Neutrophil (primary cell): Measurements from ENCODE around the gene VPS18.

Source experiments
- H3K27ac ChIP-seq: fragments of 200-600 bp; sonication (generic); 2 replicates; pipeline ENCODE4 v1.5.1; 2016; ENCODE audit warnings: mild to moderate bottlenecking, moderate library complexity
- H3K27me3 ChIP-seq: fragments of 200-600 bp; sonication (generic); 2 replicates; pipeline ENCODE4 v1.6.0; 2016; ENCODE audit warnings: mild to moderate bottlenecking
- H3K36me3 ChIP-seq: fragments of 200-600 bp; sonication (generic); 2 replicates; pipeline ENCODE4 v1.5.1; 2017
- H3K4me1 ChIP-seq, 2 experiments: fragments of 200-600 bp in 1 of 2; sonication (generic) in 1 of 2; 1 replicate in 1 of 2; 2 replicates in 1 of 2; pipeline versions ENCODE4 v1.5.1 to v1.6.1; 2013 to 2016; ENCODE audit warnings: low read depth in 1 of 2, low read length in 1 of 2, mild to moderate bottlenecking in 1 of 2, moderate library complexity in 1 of 2; ENCODE audit not compliant: control insufficient read depth in 1 of 2, insufficient read depth in 1 of 2
- H3K4me3 ChIP-seq, 2 experiments: fragments of 200-600 bp in 1 of 2; sonication (generic) in 1 of 2; 1 replicate in 1 of 2; 2 replicates in 1 of 2; pipeline ENCODE4 v1.5.1; 2013 to 2016; ENCODE audit warnings: low read depth in 1 of 2, low read length in 1 of 2, mild to moderate bottlenecking in 1 of 2, moderate library complexity in 1 of 2
- H3K9me3 ChIP-seq: fragments of 200-600 bp; sonication (generic); 2 replicates; pipeline ENCODE4 v1.5.1; 2016
- TF ChIP-seq, protein P1 (sequence below): fragments of 200-600 bp; sonication (generic); IDR thresholded peaks from 2 replicates; pipeline ENCODE4 v1.5.1; 2016; ENCODE audit warnings: antibody characterized with exemption

Gene VPS18

DNA sequence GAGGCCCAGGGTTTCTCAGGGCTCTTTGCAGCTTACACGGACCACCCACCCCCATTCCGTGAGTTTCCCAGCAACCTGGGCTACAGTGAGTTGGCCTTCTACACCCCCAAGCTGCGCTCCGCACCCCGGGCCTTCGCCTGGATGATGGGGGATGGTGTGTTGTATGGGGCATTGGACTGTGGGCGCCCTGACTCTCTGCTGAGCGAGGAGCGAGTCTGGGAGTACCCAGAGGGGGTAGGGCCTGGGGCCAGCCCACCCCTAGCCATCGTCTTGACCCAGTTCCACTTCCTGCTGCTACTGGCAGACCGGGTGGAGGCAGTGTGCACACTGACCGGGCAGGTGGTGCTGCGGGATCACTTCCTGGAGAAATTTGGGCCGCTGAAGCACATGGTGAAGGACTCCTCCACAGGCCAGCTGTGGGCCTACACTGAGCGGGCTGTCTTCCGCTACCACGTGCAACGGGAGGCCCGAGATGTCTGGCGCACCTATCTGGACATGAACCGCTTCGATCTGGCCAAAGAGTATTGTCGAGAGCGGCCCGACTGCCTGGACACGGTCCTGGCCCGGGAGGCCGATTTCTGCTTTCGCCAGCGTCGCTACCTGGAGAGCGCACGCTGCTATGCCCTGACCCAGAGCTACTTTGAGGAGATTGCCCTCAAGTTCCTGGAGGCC is 5.4 kb downstream of the VPS18 start:
- Histone ChIP-seq H3K9me3 (no peaks in the 10 kb centered on the region), H3K4me3 (no peak overlapping the region), H3K27me3 (no peaks in the 10 kb centered on the region), H3K27ac (peak overlapping the region; percentile 98), H3K4me1 (peaks cover 60 to 71% of the 10 kb centered on the region in 2 experiments), H3K36me3 (peaks cover 62% of the 10 kb centered on the region)
- TF ChIP-seq, protein P1, sequence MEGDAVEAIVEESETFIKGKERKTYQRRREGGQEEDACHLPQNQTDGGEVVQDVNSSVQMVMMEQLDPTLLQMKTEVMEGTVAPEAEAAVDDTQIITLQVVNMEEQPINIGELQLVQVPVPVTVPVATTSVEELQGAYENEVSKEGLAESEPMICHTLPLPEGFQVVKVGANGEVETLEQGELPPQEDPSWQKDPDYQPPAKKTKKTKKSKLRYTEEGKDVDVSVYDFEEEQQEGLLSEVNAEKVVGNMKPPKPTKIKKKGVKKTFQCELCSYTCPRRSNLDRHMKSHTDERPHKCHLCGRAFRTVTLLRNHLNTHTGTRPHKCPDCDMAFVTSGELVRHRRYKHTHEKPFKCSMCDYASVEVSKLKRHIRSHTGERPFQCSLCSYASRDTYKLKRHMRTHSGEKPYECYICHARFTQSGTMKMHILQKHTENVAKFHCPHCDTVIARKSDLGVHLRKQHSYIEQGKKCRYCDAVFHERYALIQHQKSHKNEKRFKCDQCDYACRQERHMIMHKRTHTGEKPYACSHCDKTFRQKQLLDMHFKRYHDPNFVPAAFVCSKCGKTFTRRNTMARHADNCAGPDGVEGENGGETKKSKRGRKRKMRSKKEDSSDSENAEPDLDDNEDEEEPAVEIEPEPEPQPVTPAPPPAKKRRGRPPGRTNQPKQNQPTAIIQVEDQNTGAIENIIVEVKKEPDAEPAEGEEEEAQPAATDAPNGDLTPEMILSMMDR: no peak

DNA sequence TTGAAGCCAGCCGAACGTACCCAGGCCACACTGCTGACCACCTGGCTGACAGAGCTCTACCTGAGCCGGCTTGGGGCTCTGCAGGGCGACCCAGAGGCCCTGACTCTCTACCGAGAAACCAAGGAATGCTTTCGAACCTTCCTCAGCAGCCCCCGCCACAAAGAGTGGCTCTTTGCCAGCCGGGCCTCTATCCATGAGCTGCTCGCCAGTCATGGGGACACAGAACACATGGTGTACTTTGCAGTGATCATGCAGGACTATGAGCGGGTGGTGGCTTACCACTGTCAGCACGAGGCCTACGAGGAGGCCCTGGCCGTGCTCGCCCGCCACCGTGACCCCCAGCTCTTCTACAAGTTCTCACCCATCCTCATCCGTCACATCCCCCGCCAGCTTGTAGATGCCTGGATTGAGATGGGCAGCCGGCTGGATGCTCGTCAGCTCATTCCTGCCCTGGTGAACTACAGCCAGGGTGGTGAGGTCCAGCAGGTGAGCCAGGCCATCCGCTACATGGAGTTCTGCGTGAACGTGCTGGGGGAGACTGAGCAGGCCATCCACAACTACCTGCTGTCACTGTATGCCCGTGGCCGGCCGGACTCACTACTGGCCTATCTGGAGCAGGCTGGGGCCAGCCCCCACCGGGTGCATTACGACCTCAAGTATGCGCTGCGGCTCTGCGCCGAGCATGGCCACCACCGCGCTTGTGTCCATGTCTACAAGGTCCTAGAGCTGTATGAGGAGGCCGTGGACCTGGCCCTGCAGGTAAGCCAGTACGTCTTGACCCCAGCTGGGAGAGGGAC is 6.2 kb downstream of the VPS18 start:
- Histone ChIP-seq H3K4me1 (peaks cover 57 to 69% of the 10 kb centered on the region in 2 experiments), H3K27ac (peak overlapping the region; percentile 98), H3K36me3 (peaks cover 65% of the 10 kb centered on the region), H3K27me3 (no peaks in the 10 kb centered on the region), H3K4me3 (no peak overlapping the region), H3K9me3 (no peaks in the 10 kb centered on the region)
- TF ChIP-seq, protein P1: no peak

DNA sequence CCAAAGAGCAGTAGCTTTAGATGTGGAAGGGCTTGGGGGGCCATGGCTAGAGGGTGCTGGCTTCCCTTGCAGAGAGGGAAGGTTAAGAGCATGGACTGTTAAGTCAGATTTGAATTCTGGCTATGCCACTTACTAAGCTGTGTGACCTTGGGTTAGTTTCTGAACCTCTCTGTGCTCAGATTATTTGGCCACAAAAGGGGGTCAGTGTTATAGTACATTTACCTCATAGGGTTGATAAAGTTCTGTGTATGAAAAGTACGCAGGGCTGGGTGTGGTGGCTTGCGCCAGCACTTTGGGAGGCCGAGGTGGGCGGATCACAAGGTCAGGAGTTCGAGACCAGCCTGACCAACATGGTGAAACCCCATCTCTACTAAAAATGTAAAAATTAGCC is 6.8 kb downstream of the VPS18 start:
- H3K27me3 ChIP-seq: no peaks in the 10 kb centered on the region
- no peak overlapping the region for H3K4me3 ChIP-seq
- peak overlapping the region; percentile 98 for H3K27ac ChIP-seq
- peaks cover 60% of the 10 kb centered on the region for H3K36me3 ChIP-seq
- H3K9me3 ChIP-seq: no peaks in the 10 kb centered on the region
- TF ChIP-seq, protein P1: no peak
- peaks cover 57 to 69% of the 10 kb centered on the region in 2 experiments for H3K4me1 ChIP-seq

DNA sequence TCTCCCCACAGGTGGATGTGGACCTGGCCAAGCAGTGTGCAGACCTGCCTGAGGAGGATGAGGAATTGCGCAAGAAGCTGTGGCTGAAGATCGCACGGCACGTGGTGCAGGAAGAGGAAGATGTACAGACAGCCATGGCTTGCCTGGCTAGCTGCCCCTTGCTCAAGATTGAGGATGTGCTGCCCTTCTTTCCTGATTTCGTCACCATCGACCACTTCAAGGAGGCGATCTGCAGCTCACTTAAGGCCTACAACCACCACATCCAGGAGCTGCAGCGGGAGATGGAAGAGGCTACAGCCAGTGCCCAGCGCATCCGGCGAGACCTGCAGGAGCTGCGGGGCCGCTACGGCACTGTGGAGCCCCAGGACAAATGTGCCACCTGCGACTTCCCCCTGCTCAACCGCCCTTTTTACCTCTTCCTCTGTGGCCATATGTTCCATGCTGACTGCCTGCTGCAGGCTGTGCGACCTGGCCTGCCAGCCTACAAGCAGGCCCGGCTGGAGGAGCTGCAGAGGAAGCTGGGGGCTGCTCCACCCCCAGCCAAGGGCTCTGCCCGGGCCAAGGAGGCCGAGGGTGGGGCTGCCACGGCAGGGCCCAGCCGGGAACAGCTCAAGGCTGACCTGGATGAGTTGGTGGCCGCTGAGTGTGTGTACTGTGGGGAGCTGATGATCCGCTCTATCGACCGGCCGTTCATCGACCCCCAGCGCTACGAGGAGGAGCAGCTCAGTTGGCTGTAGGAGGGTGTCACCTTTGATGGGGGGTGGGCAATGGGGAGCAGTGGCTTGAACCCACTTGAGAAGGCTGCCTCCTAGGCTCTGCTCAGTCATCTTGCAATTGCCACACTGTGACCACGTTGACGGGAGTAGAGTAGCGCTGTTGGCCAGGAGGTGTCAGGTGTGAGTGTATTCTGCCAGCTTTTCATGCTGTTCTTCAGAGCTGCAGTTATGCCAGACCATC is 8.6 kb downstream of the VPS18 start:
- Histone ChIP-seq H3K4me3 (peak overlapping the region; percentile 58 to 70), H3K27me3 (no peaks in the 10 kb centered on the region), H3K27ac (peak overlapping the region; percentile 98), H3K36me3 (peaks cover 46% of the 10 kb centered on the region), H3K9me3 (no peaks in the 10 kb centered on the region), H3K4me1 (peaks cover 66 to 72% of the 10 kb centered on the region in 2 experiments)
- TF ChIP-seq, protein P1: peak; percentile 49

DNA sequence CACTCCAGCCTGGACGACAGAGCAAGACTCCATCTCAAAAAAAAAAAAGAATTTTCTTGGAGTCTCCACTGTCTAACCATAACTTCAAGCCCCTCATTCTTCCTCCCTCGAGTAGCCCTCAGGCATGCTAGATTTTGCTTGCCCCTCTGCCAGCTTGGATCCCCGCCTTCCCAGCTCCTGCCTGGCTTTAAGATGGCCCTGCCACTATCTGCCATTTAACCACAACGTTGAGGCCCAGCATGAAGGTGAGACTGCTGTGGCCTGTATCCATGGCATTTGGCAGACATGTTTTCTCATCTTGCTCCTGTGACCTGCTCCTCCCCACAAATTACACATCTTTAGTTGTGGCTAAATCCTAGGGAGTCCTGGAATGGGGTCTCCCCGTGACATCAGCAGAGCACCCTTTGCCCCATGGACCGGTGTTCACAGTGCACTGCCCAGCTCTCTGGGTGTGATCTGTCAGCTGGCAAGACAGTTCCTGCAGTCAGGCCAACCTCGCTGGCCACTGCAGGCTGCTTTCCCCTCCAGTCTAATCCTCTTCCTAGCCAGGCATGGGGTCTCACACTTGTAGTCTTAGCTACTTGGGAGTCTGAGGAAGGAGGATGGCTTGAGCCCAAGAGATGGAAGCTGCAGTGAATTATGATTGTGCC is 10.4 kb downstream of the VPS18 start:
- Histone ChIP-seq H3K27me3 (no peaks in the 10 kb centered on the region), H3K4me1 (peaks cover 70 to 74% of the 10 kb centered on the region in 2 experiments), H3K27ac (peak overlapping the region; percentile 98), H3K4me3 (peak overlapping the region in 1 of 2 experiments; percentile 70), H3K9me3 (no peaks in the 10 kb centered on the region), H3K36me3 (peaks cover 32% of the 10 kb centered on the region)
- TF ChIP-seq, protein P1: no peak
